ENCODE data around the gene LAIR2. TPM values are rescaled to one million over a fixed set of nuclear protein-coding genes. Genes with fewer than 3 reads are reported as not detected.
"Not testable (repeated sequence)": the region's sequence is repeated elsewhere in the genome, so short reads cannot be mapped to it uniquely, and the experiment has no call there.

LAIR2 gene
- total and polyA plus RNA-seq, 4 experiments from 2014 or later, result 0.81 to 27.9 (median 8.4) TPM

- H3K36me3 Mint-ChIP-seq; H3K27ac Mint-ChIP-seq; H3K4me3 Mint-ChIP-seq; H3K9me3 ChIP-seq (ENCODE audit: control insufficient read depth in 1 of 2, low read length in 2 of 2); H3K4me3 ChIP-seq (ENCODE audit: low read length in 2 of 2); H3K27ac ChIP-seq (ENCODE audit: low read depth, low read length); CTCF ChIA-PET (ENCODE audit: partially characterized antibody); DNase-seq; H3K36me3 ChIP-seq (ENCODE audit: insufficient read depth, low read length); H3K27me3 ChIP-seq (ENCODE audit: insufficient read depth, low read length); H3K4me1 ChIP-seq (ENCODE audit: insufficient read depth, low read length); H3K9me3 Mint-ChIP-seq; intact Hi-C loops (cut with micrococcal nuclease); POLR2A ChIA-PET (ENCODE audit: partially characterized antibody): not testable (repeated sequence)
- Mint-ChIP-seq H3K27me3 (peaks cover 10 to 21% of the 10 kb centered on the region in 2 donors), H3K4me1 (peaks cover 4 to 18% (median 9%) of the 10 kb centered on the region in 4 donors)
Measured at GRCh38 chr19:54493056-54493455, 9.6 kb upstream of the LAIR2 start.

DNA sequence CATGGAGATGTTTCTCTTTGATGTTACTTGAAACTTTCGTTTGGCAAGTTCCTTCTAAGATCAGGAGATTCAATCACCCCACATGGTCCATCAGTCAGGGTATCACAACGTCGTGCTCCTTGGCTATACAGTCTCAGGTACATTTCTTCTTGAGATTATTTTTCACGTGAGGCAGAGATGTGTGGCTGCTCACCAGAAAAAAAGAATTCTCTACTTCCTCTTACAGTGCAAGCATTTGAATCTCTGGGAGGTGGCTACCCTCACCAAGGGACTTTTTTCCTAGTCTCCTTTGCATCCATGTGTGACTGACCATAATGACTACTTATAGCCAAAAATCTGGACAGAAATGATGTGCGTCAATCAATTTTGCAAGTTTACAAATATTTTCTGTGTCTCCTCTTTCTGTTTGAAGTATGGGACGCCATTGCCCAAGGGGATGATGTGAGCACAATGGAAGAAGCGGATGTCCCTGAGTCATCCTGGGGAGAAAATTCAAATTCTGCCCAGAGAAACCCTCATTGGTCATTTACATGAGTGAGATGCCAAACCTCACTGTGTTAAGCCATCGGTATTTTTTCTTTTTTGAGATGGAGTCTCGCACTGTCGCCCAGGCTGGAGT lies 8.6 kb upstream of the LAIR2 start:
- Mint-ChIP-seq H3K36me3 (no peaks in the 10 kb centered on the region), H3K27ac (no peak overlapping the region), H3K4me1 (peaks cover 6 to 21% (median 14%) of the 10 kb centered on the region in 4 donors), H3K27me3 (peaks cover 10 to 23% of the 10 kb centered on the region in 2 donors), H3K9me3 (no peaks in the 10 kb centered on the region), H3K4me3 (no peak overlapping the region)
- no peak for DNase-seq
- Histone ChIP-seq H3K27ac (ENCODE audit: low read depth, low read length) (no peak overlapping the region), H3K27me3 (ENCODE audit: insufficient read depth, low read length) (no peaks in the 10 kb centered on the region), H3K4me1 (ENCODE audit: insufficient read depth, low read length) (no peaks in the 10 kb centered on the region), H3K4me3 (ENCODE audit: low read length in 2 of 2) (no peak overlapping the region), H3K36me3 (ENCODE audit: insufficient read depth, low read length) (no peaks in the 10 kb centered on the region), H3K9me3 (ENCODE audit: control insufficient read depth in 1 of 2, low read length in 2 of 2) (no peaks in the 10 kb centered on the region)
- POLR2A ChIA-PET (ENCODE audit: partially characterized antibody), result no interaction called here
- CTCF ChIA-PET (ENCODE audit: partially characterized antibody), result interaction anchor here (2.4 kb wide), 1 partner anchor 13 kb away, joined by 13 read pairs; no protein-coding TSS in a partner anchor
- intact Hi-C loops (cut with micrococcal nuclease), result no loop called here

- H3K9me3 ChIP-seq (ENCODE audit: control insufficient read depth in 1 of 2, low read length in 2 of 2); intact Hi-C loops (cut with micrococcal nuclease); H3K36me3 Mint-ChIP-seq; H3K36me3 ChIP-seq (ENCODE audit: insufficient read depth, low read length); H3K27ac ChIP-seq (ENCODE audit: low read depth, low read length); H3K27ac Mint-ChIP-seq; H3K9me3 Mint-ChIP-seq; DNase-seq; H3K4me1 ChIP-seq (ENCODE audit: insufficient read depth, low read length); H3K4me3 ChIP-seq (ENCODE audit: low read length in 2 of 2); H3K4me3 Mint-ChIP-seq; H3K27me3 ChIP-seq (ENCODE audit: insufficient read depth, low read length): not testable (repeated sequence)
- Mint-ChIP-seq H3K27me3 (peaks cover 14 to 24% of the 10 kb centered on the region in 2 donors), H3K4me1 (peaks cover 10 to 26% (median 18%) of the 10 kb centered on the region in 4 donors)
- ChIA-PET CTCF (ENCODE audit: partially characterized antibody) (interaction anchor here (2.4 kb wide), 1 partner anchor 14 kb away, joined by 13 read pairs; no protein-coding TSS in a partner anchor), POLR2A (ENCODE audit: partially characterized antibody) (interaction anchor here (0.6 kb wide), 1 partner anchor 583 kb away, joined by 3 read pairs; no protein-coding TSS in a partner anchor)
Measured at GRCh38 chr19:54495284-54495683, 7.3 kb upstream of the LAIR2 start.

DNA sequence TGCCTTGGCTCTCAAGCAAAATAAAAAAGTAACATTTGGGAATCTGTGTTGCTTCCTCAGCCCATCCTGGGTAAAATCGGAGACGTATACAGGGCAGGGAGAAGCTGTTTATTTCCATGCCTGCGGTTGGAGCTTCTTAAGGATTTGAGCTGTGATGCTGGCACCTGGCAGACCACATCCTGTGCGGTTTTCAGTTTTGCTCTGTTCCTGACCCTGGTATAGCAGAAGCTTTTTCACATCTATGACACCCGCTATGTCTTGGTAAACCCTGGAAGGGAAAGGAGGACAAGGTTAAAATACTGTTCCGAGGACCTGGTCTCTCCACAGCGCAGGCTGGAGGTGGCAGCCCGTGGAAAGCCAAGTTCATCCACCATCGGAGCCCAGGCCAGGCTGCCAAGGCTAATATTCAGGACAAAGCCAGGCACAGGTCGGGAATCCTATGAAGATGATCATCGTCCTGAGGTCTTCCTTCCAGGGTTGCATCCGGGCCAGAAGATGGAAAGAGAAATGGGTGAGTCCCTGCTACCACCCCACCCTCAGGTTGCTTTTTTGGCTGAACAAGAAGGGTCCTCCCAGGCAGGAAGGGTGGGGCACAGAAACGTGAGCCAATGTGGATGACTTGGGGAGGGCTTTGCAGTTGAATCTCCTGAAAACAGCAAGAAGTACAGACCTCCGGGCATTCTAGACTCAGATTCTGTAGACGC lies 4.7 kb upstream of the LAIR2 start:
- H3K27me3 Mint-ChIP-seq, result peaks cover 21 to 24% of the 10 kb centered on the region in 2 donors
- H3K4me1 ChIP-seq (ENCODE audit: insufficient read depth, low read length); intact Hi-C loops (cut with micrococcal nuclease); H3K27ac ChIP-seq (ENCODE audit: low read depth, low read length); H3K9me3 Mint-ChIP-seq; H3K9me3 ChIP-seq (ENCODE audit: control insufficient read depth in 1 of 2, low read length in 2 of 2); H3K27me3 ChIP-seq (ENCODE audit: insufficient read depth, low read length); H3K36me3 ChIP-seq (ENCODE audit: insufficient read depth, low read length); POLR2A ChIA-PET (ENCODE audit: partially characterized antibody); H3K36me3 Mint-ChIP-seq; H3K4me3 ChIP-seq (ENCODE audit: low read length in 2 of 2): not testable (repeated sequence)
- peak overlapping the region in 7 of 8 donors; percentile 7 to 67 (median 40) for H3K4me3 Mint-ChIP-seq
- CTCF ChIA-PET (ENCODE audit: partially characterized antibody), result interaction anchor here (1.2 kb wide), 1 partner anchor 17 kb away, joined by 4 read pairs; no protein-coding TSS in a partner anchor
- H3K27ac Mint-ChIP-seq, result peak overlapping the region in 3 of 7 donors; percentile 3 to 43 (median 25)
- DNase-seq, result peak in 2 of 5 donors; percentile 13 to 14
- peaks cover 10 to 30% (median 18%) of the 10 kb centered on the region in 4 donors for H3K4me1 Mint-ChIP-seq

DNA sequence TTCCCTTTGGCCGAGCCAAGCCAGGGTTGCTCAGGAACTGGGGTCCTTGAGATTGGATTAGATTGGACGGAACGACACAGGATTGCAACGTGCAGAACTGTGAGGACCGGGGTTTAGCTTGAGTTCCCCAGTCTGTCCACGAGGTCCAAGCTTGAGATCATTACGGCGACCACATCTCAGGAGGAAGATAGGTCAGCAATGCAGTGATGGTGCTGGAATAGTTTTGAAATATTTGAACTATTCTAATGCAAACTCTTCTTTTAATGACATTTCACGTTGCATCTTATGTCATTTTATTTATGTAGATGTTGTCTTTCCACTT lies 4.2 kb upstream of the LAIR2 start:
- H3K4me1 ChIP-seq (ENCODE audit: insufficient read depth, low read length); H3K36me3 Mint-ChIP-seq; intact Hi-C loops (cut with micrococcal nuclease); H3K4me3 ChIP-seq (ENCODE audit: low read length in 2 of 2); POLR2A ChIA-PET (ENCODE audit: partially characterized antibody); DNase-seq; H3K27ac ChIP-seq (ENCODE audit: low read depth, low read length); H3K27ac Mint-ChIP-seq; H3K9me3 Mint-ChIP-seq; H3K27me3 ChIP-seq (ENCODE audit: insufficient read depth, low read length); H3K9me3 ChIP-seq (ENCODE audit: control insufficient read depth in 1 of 2, low read length in 2 of 2); H3K36me3 ChIP-seq (ENCODE audit: insufficient read depth, low read length): not testable (repeated sequence)
- CTCF ChIA-PET (ENCODE audit: partially characterized antibody), result interaction anchor here (1.1 kb wide), 1 partner anchor 17 kb away, joined by 4 read pairs; no protein-coding TSS in a partner anchor
- Mint-ChIP-seq H3K4me1 (peaks cover 10 to 30% (median 18%) of the 10 kb centered on the region in 4 donors), H3K27me3 (peaks cover 18 to 24% of the 10 kb centered on the region in 2 donors), H3K4me3 (peak overlapping the region in 4 of 8 donors; percentile 8 to 67 (median 18))

DNA sequence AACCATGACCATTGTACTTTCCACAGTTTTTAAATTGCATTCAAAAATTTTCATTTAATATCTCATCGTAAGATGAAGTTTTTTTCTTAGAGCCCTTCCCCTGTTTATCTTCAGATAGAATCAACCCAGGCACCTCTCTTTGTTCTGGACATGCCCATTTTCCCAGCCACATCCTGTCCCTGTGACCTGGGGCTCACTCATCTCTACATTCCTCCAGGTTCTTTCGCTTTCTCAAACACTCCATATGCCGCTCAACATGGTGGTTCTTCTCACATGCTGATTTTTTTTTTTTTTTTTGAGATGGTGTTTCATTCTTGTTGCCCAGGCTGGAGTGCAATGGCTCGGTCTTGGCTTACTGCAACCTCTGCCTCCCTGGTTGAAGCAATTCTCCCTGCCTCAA lies 2.9 kb downstream of the LAIR2 start:
- intact Hi-C loops (cut with micrococcal nuclease); H3K27ac ChIP-seq (ENCODE audit: low read depth, low read length); H3K9me3 Mint-ChIP-seq; H3K27me3 ChIP-seq (ENCODE audit: insufficient read depth, low read length); H3K4me3 ChIP-seq (ENCODE audit: low read length in 2 of 2); POLR2A ChIA-PET (ENCODE audit: partially characterized antibody); H3K9me3 ChIP-seq (ENCODE audit: control insufficient read depth in 1 of 2, low read length in 2 of 2); DNase-seq; H3K36me3 Mint-ChIP-seq; H3K36me3 ChIP-seq (ENCODE audit: insufficient read depth, low read length): not testable (repeated sequence)
- H3K4me1 Mint-ChIP-seq, result peaks cover 2 to 32% (median 13%) of the 10 kb centered on the region in 4 donors
- H3K27me3 Mint-ChIP-seq, result peaks cover 15 to 19% of the 10 kb centered on the region in 2 donors
- CTCF ChIA-PET (ENCODE audit: partially characterized antibody), result interaction anchor here (0.7 to 1.6 kb wide), 2 partner anchors 27 to 95 kb away, joined by 3 to 6 read pairs; no protein-coding TSS in a partner anchor
- peak overlapping the region in 1 of 8 donors; percentile 11 for H3K4me3 Mint-ChIP-seq
- peak overlapping the region in 1 of 7 donors; percentile 29 for H3K27ac Mint-ChIP-seq
- H3K4me1 ChIP-seq (ENCODE audit: insufficient read depth, low read length), result peaks cover 25% of the 10 kb centered on the region

GRCh38 chr19:54506079-54506478 lies 3.4 kb downstream of the LAIR2 start:
- ChIA-PET POLR2A (ENCODE audit: partially characterized antibody) (interaction anchor here (0.9 kb wide), 1 partner anchor 43 kb away, joined by 3 read pairs; the partner anchor contains the start of gene LENG9), CTCF (ENCODE audit: partially characterized antibody) (interaction anchor here (0.7 to 1.6 kb wide), 3 partner anchors 25 to 95 kb away, joined by 3 to 7 read pairs (median 6); no protein-coding TSS in a partner anchor)
- peaks cover 14 to 17% of the 10 kb centered on the region in 2 donors for H3K27me3 Mint-ChIP-seq
- peak overlapping the region in 2 of 7 donors; percentile 13 to 46 for H3K27ac Mint-ChIP-seq
- Histone ChIP-seq H3K4me3 (ENCODE audit: low read length in 2 of 2) (no peak overlapping the region), H3K36me3 (ENCODE audit: insufficient read depth, low read length) (no peaks in the 10 kb centered on the region), H3K27ac (ENCODE audit: low read depth, low read length) (no peak overlapping the region), H3K9me3 (ENCODE audit: control insufficient read depth in 1 of 2, low read length in 2 of 2) (no peaks in the 10 kb centered on the region), H3K27me3 (ENCODE audit: insufficient read depth, low read length) (no peaks in the 10 kb centered on the region), H3K4me1 (ENCODE audit: insufficient read depth, low read length) (peaks cover 25% of the 10 kb centered on the region)
- peaks cover 2 to 32% (median 13%) of the 10 kb centered on the region in 4 donors for H3K4me1 Mint-ChIP-seq
- no peaks in the 10 kb centered on the region for H3K36me3 Mint-ChIP-seq
- no peak for DNase-seq
- H3K4me3 Mint-ChIP-seq, result peak overlapping the region in 6 of 8 donors; percentile 3 to 70 (median 20)
- H3K9me3 Mint-ChIP-seq, result peaks cover 0 to 2% (median 0%) of the 10 kb centered on the region in 8 donors
- intact Hi-C loops (cut with micrococcal nuclease), result no loop called here
